GM18526 (cell line): ENCODE data around the gene KLF11.

Experiments used
- POLR2A ChIP-seq: IDR thresholded peaks from 3 replicates; pipeline ENCODE4 v1.6.1; 2011; ENCODE audit not compliant: insufficient read length; ENCODE audit errors: extremely low read depth

KLF11 gene

DNA sequence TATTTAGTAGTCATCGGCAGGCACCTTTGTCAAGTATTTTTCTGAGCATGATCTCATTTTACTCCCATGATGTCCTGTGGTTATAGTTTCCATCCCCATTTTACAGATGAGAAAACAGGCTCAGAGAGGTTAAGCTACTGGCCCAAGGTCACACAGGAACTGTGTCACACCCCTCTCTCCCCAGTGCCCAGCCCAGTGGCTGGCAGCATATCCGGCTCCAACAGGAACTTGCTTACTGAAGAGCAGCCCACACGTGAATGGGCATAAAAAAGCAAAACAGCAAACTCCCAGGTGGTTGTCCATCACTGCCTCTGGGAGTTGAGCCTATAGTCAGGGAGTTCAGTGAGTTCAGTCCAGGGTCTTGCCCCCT, 8.3 kb upstream of the KLF11 start:
- no peak for TF ChIP-seq POLR2A

- no peak for TF ChIP-seq POLR2A
Measured at GRCh38 chr2:10035633-10036032, 7.7 kb upstream of the KLF11 start.

DNA sequence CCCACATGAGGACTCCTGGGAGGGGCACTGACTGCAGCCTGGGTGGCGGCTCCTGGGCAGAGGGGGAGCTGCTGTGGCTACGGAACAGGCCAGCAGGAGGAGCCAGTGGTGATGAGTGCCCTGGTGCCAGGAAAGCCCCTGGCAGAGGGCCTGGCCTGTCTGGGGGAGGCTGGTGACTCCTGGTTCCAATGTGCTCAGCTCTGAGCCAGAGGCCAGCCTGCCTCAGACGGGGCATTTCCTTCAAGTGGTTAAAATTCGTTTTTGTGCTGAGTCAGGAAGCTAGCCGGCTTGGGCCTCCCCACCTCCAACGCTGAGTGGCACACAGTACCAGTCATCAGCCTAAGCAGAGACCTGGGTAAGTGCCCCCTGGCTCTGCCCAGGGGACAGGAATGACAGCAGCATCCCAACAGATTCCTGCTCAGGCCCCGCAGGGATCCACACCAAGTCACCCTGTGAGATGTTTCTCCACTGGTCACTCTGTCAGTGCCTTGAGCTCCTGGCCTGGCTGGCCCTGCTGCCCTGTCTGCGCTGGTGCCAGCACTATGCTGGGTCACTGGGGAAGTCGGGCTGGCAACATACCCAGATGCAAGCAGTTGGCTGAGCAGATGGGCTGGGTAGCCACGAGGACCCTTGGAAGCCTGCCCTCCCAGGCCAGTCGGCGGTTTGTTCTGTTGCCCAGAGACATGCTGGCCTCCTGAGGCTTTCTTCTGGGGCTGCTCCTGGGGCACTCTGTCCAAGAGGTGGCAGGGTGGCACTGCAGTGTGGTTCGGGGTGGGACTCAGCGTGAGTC, 7.1 kb upstream of the KLF11 start:
- no peak for TF ChIP-seq POLR2A

- TF ChIP-seq POLR2A: no peak
Measured at GRCh38 chr2:10038123-10038522, 5.2 kb upstream of the KLF11 start.

- TF ChIP-seq POLR2A: no peak
Measured at GRCh38 chr2:10038716-10039115, 4.6 kb upstream of the KLF11 start.

DNA sequence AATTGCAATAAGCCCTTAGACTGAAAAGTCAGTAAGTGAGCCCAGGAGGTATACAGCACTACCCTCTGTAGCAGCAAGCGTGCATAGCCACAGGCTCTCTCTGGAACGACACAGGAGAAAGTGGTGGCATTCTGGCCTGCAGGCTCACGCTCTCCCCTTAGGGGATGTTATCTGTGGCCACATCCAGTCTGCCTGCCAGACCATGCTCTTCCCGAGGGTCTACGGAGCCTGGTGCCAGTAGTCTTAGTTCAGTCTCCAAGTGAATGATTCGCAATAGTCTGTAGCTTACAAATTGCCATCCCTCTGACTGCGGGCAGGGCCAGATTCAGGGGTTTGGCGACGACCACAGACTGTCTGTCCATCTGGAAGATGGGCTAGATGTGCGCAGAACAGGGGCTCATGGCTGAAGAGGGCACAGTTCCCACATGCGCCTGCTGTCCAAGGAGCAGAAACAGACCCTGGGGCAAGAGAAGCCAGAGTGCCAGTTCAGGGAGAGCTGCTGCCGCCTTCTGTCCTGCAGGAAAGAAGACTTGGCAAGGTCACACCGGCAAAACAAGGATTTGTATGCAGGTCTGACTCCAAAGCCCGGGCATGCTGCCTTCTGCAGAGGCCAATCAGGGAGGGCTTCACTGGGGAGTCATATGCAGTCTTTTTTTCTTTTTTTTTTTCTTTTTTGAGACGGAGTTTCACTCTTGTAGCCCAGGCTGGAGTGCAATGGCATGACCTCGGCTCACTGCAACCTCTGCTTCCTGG, 3.5 kb upstream of the KLF11 start:
- TF ChIP-seq POLR2A: no peak

GRCh38 chr2:10041711-10042110, 1.6 kb upstream of the KLF11 start:
- no peak for TF ChIP-seq POLR2A

GRCh38 chr2:10042301-10043161, 819 bp upstream of the KLF11 start:
- TF ChIP-seq POLR2A: no peak

- no peak for TF ChIP-seq POLR2A
Measured at GRCh38 chr2:10043906-10044601, 704 bp downstream of the KLF11 start.

GRCh38 chr2:10045561-10046355, 2.4 kb downstream of the KLF11 start:
- no peak for TF ChIP-seq POLR2A

- no peak for TF ChIP-seq POLR2A
Measured at GRCh38 chr2:10046931-10047330, 3.6 kb downstream of the KLF11 start.

DNA sequence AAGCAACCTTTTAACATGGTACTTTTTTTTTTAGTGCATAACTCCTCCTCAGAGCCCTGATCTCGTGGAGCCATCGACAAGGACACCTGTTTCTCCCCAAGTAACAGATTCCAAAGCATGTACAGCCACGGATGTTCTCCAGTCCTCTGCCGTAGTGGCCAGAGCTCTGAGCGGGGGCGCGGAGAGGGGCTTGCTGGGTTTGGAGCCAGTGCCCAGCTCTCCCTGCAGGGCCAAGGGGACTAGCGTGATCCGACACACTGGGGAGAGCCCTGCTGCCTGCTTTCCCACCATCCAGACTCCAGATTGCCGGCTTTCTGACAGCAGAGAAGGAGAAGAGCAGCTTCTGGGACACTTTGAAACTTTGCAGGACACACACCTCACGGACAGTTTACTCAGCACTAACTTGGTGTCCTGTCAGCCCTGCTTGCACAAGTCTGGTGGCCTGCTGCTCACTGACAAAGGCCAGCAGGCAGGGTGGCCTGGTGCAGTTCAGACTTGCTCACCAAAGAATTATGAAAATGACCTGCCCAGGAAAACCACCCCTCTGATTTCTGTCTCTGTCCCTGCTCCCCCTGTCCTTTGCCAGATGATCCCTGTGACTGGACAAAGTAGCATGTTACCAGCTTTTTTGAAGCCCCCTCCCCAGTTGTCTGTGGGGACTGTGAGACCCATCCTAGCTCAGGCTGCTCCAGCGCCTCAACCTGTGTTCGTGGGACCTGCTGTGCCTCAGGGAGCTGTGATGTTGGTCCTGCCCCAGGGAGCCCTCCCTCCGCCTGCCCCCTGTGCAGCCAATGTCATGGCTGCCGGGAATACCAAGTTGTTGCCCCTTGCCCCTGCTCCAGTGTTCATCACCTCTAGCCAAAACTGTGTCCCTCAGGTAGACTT, 4.5 kb downstream of the KLF11 start:
- no peak for TF ChIP-seq POLR2A

- no peak for TF ChIP-seq POLR2A
Measured at GRCh38 chr2:10048501-10049171, 5.3 kb downstream of the KLF11 start.

GRCh38 chr2:10052216-10052615, 8.9 kb downstream of the KLF11 start:
- TF ChIP-seq POLR2A: no peak
